CD14-positive monocyte (primary cell): Measurements from ENCODE around the gene MT1E. TPM values are rescaled to one million over a fixed set of nuclear protein-coding genes. Genes with fewer than 3 reads are reported as not detected.

Experiments used
- DNase-seq, 3 donors: peaks; one replicate each; pipeline ENCODE4 v3.0.0-alpha.2; 2011 to 2022
- H2AFZ ChIP-seq: 2 replicates; pipeline ENCODE4 v1.6.0; 2012; ENCODE audit warnings: mild to moderate bottlenecking, low read depth, low read length, inconsistent platforms; ENCODE audit not compliant: insufficient read depth, poor library complexity, severe bottlenecking
- H3K27ac ChIP-seq, 2 donors: 1 replicate in 1 of 2; 2 replicates in 1 of 2; pipeline ENCODE4 v1.5.1; 2012 to 2013; ENCODE audit warnings: low read length in 2 of 2, control low read depth in 1 of 2, inconsistent platforms in 1 of 2, low read depth in 1 of 2, mild to moderate bottlenecking in 1 of 2
- H3K27me3 ChIP-seq, 2 donors: one replicate each; pipeline versions ENCODE4 v1.6.0 to v1.6.1; 2011 to 2013; ENCODE audit warnings: low read length in 2 of 2; ENCODE audit not compliant: control insufficient read depth in 2 of 2, insufficient read depth in 2 of 2
- H3K36me3 ChIP-seq, 2 donors: replicated peaks in 1 of 2; 1 replicate in 1 of 2; 2 replicates in 1 of 2; pipeline versions ENCODE4 v1.5.1 to v1.6.1; 2012 to 2013; ENCODE audit warnings: low read length in 2 of 2, control low read depth in 1 of 2, inconsistent platforms in 1 of 2, mild to moderate bottlenecking in 1 of 2; ENCODE audit not compliant: insufficient read depth in 2 of 2, control insufficient read depth in 1 of 2
- H3K4me1 ChIP-seq, 2 donors: 1 replicate in 1 of 2; 2 replicates in 1 of 2; pipeline versions ENCODE4 v1.5.1 to v1.6.1; 2012 to 2013; ENCODE audit warnings: low read length in 2 of 2, control low read depth in 1 of 2, inconsistent platforms in 1 of 2, mild to moderate bottlenecking in 1 of 2, moderate library complexity in 1 of 2; ENCODE audit not compliant: insufficient read depth in 2 of 2, control insufficient read depth in 1 of 2
- H3K4me2 ChIP-seq: replicated peaks from 2 replicates; pipeline ENCODE3; 2012; ENCODE audit warnings: low read length, moderate library complexity, mild to moderate bottlenecking; ENCODE audit not compliant: poor library complexity, severe bottlenecking; ENCODE audit errors: extremely low read depth
- H3K4me3 ChIP-seq, 3 experiments: fragments of 200-600 bp in 1 of 3; sonication (generic) in 1 of 3; replicated peaks in 1 of 3; 1 replicate in 2 of 3; 2 replicates in 1 of 3; pipeline ENCODE4 v1.5.1; 2011 to 2013; ENCODE audit warnings: low read length in 3 of 3, mild to moderate bottlenecking in 3 of 3, control low read depth in 2 of 3, low read depth in 2 of 3, inconsistent platforms in 1 of 3, moderate library complexity in 1 of 3
- H3K79me2 ChIP-seq: 2 replicates; pipeline ENCODE4 v1.6.0; 2012; ENCODE audit warnings: mild to moderate bottlenecking, control low read depth, inconsistent platforms, low read length, moderate library complexity; ENCODE audit not compliant: insufficient read depth
- H3K9ac ChIP-seq: 2 replicates; pipeline ENCODE4 v1.6.0; 2017; ENCODE audit warnings: low read length, mild to moderate bottlenecking; ENCODE audit not compliant: insufficient read depth, poor library complexity, severe bottlenecking
- H3K9me3 ChIP-seq, 2 donors: replicated peaks in 1 of 2; 1 replicate in 1 of 2; 2 replicates in 1 of 2; pipeline versions ENCODE4 v1.5.1 to v1.6.1; 2012 to 2013; ENCODE audit warnings: low read length in 2 of 2, control low read depth in 1 of 2; ENCODE audit not compliant: control insufficient read depth in 1 of 2, insufficient read depth in 1 of 2
- H4K20me1 ChIP-seq: 2 replicates; pipeline ENCODE4 v1.6.0; 2012; ENCODE audit warnings: mild to moderate bottlenecking, low read length, control low read depth, moderate library complexity; ENCODE audit not compliant: insufficient read depth
- H3K27ac Mint-ChIP-seq, 7 donors: one replicate each; pipeline ENCODE4 v1.8.0; 2020; ENCODE audit warnings: mild to moderate bottlenecking in 7 of 7, mixed read lengths in 7 of 7, moderate library complexity in 6 of 7, inconsistent platforms in 2 of 7
- H3K27me3 Mint-ChIP-seq, 3 donors: one replicate each; pipeline ENCODE4 v1.8.0; 2021 to 2022; ENCODE audit warnings: low read depth in 3 of 3, mild to moderate bottlenecking in 3 of 3, mixed read lengths in 3 of 3, moderate library complexity in 3 of 3, inconsistent platforms in 1 of 3
- H3K36me3 Mint-ChIP-seq, 2 donors: one replicate each; pipeline ENCODE4 v1.8.0; 2020; ENCODE audit warnings: mixed read lengths in 2 of 2, inconsistent platforms in 1 of 2, mild to moderate bottlenecking in 1 of 2
- H3K4me1 Mint-ChIP-seq: one replicate; pipeline ENCODE4 v1.8.0; 2020; ENCODE audit warnings: mild to moderate bottlenecking, mixed read lengths
- H3K4me3 Mint-ChIP-seq, 2 donors: one replicate each; pipeline ENCODE4 v1.8.0; 2020; ENCODE audit warnings: mild to moderate bottlenecking in 2 of 2, mixed read lengths in 2 of 2, moderate library complexity in 1 of 2
- H3K9me3 Mint-ChIP-seq, 7 donors: one replicate each; pipeline ENCODE4 v1.8.0; 2020 to 2022; ENCODE audit warnings: mixed read lengths in 7 of 7, mild to moderate bottlenecking in 6 of 7, moderate library complexity in 6 of 7, inconsistent platforms in 2 of 7
- WGBS: methylation state at CpG from one replicate; pipeline ENCODE4 v1.1.5; 2013; ENCODE audit warnings: missing lambda C conversion rate; ENCODE audit not compliant: insufficient coverage; 5-methylcytosine and 5-hydroxymethylcytosine counted together
- intact Hi-C, 2 donors: fragments of 100-400 bp; cut with micrococcal nuclease; formaldehyde crosslinking; loops; one replicate each; pipeline versions ENCODE4 v1.15.0 to v1.15.1; 2023
- polyA plus RNA-seq, 3 donors: library from polyadenylated mRNA; depleted of rRNA in 1 of 3; unstranded in 2 of 3; stranded (reverse) in 1 of 3; fragments of 300-500 nt in 2 of 3; fragments of >200 nt in 1 of 3; fragmentation: Illumina TruSeq in 2 of 3; gene quantifications; 1 replicate in 2 of 3; 2 replicates in 1 of 3; pipeline ENCODE4 v1.2.3, GENCODE V29; 2012 to 2021
- TF ChIP-seq, protein P1 (sequence below): fragments of 200-600 bp; IDR thresholded peaks from one replicate; pipeline ENCODE4 v1.8.0; 2022; ENCODE audit warnings: antibody characterized with exemption, mild to moderate bottlenecking

Gene MT1E
- polyA plus RNA-seq, 3 donors = 1.3 to 4.3 (median 4.0) TPM

DNA sequence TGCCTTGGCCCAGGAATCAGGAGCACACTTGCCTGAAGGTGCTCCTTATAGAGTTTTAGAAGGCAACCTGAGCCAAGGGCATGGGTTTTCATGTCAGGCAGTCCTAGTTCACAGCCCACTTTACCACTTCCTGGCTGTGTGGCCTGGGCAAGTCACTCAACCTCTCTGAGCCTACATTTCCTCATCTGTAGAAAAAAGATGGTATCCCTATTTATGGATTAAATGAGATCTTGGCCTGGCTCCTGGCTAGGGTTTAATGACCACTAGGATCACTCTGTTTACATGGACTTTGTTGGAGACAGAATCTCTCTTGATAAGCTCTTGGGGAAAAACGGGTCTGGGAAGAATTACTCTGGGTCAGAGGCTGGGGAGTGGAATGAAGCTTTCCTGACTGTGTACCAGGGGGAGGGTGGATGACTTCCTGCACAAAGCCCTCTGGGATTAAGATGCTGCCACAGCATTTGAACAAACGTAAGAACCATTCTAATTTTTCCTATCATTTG, 14.9 kb upstream of the MT1E start:
- Histone ChIP-seq H3K9me3 (no peaks in the 10 kb centered on the region), H3K4me1 (peaks cover 34 to 41% of the 10 kb centered on the region in 2 donors), H3K79me2 (no peaks in the 10 kb centered on the region), H3K36me3 (no peaks in the 10 kb centered on the region), H3K4me3 (peak overlapping the region in 1 of 3 experiments; percentile 97), H3K4me2 (peak overlapping the region; percentile 87), H3K27ac (peak overlapping the region; percentile 81 to 93), H2AFZ (peak overlapping the region; percentile 61), H3K9ac (no peak overlapping the region), H4K20me1 (no peaks in the 10 kb centered on the region), H3K27me3 (peaks cover 0 to 3% of the 10 kb centered on the region in 2 donors)
- peaks cover 43% of the 10 kb centered on the region for H3K4me1 Mint-ChIP-seq
- H3K27ac Mint-ChIP-seq = peak overlapping the region; percentile 87 to 96 (median 94)
- no peaks in the 10 kb centered on the region for H3K36me3 Mint-ChIP-seq
- 94% methylated on average over 2 of the region's 2 CpGs for WGBS
- peak overlapping the region in 1 of 2 donors; percentile 87 for H3K4me3 Mint-ChIP-seq
- peaks cover 0 to 3% (median 0%) of the 10 kb centered on the region in 7 donors for H3K9me3 Mint-ChIP-seq
- H3K27me3 Mint-ChIP-seq = peaks cover 5 to 7% (median 5%) of the 10 kb centered on the region in 3 donors
- DNase-seq = peak in 1 of 3 donors; percentile 12
- TF ChIP-seq, protein P1, sequence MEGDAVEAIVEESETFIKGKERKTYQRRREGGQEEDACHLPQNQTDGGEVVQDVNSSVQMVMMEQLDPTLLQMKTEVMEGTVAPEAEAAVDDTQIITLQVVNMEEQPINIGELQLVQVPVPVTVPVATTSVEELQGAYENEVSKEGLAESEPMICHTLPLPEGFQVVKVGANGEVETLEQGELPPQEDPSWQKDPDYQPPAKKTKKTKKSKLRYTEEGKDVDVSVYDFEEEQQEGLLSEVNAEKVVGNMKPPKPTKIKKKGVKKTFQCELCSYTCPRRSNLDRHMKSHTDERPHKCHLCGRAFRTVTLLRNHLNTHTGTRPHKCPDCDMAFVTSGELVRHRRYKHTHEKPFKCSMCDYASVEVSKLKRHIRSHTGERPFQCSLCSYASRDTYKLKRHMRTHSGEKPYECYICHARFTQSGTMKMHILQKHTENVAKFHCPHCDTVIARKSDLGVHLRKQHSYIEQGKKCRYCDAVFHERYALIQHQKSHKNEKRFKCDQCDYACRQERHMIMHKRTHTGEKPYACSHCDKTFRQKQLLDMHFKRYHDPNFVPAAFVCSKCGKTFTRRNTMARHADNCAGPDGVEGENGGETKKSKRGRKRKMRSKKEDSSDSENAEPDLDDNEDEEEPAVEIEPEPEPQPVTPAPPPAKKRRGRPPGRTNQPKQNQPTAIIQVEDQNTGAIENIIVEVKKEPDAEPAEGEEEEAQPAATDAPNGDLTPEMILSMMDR = no peak
- intact Hi-C loops = no loop called here

DNA sequence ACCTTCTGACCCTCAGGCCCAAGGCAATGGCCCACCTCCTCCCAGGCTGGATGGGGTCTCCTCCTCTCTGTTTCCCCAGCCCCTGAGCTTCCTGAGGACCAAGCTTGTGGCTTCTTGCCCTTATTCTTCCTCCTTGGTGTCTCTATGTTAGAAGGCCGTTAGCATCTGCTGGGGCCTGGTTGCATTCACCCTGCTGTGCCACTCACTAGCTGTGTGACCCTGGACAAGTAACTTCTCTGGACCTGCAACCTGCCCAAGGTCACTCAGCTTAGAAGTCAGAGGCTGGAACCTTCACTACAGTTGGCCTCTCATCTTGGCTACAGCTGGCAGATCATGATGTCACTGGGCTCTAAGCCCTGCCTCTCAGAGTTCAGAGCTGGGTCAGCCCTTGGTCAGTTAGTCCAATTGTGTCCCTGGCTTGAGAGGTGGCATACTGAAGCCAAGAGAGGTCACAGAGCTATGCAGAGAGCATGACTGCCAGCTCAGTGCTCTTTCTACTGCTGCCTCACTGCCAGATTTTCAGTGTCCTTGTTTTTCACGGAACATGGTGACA, 14.2 kb upstream of the MT1E start:
- H3K4me2 ChIP-seq = no peak overlapping the region
- H3K4me3 ChIP-seq = no peak overlapping the region
- no peaks in the 10 kb centered on the region for H3K9me3 ChIP-seq
- H3K4me3 Mint-ChIP-seq = no peak overlapping the region
- H3K36me3 ChIP-seq = no peaks in the 10 kb centered on the region
- H3K36me3 Mint-ChIP-seq = no peaks in the 10 kb centered on the region
- H4K20me1 ChIP-seq = no peaks in the 10 kb centered on the region
- H3K9me3 Mint-ChIP-seq = peaks cover 0 to 3% (median 0%) of the 10 kb centered on the region in 7 donors
- DNase-seq = no peak
- H3K4me1 ChIP-seq = peaks cover 34 to 41% of the 10 kb centered on the region in 2 donors
- peak overlapping the region in 6 of 7 donors; percentile 11 to 95 (median 85) for H3K27ac Mint-ChIP-seq
- no peaks in the 10 kb centered on the region for H3K79me2 ChIP-seq
- H3K27me3 Mint-ChIP-seq = peaks cover 8 to 10% (median 9%) of the 10 kb centered on the region in 3 donors
- TF ChIP-seq, protein P1 = no peak
- no peak overlapping the region for H3K9ac ChIP-seq
- intact Hi-C loops = no loop called here
- H3K27ac ChIP-seq = peak overlapping the region in 1 of 2 donors; percentile 93
- H2AFZ ChIP-seq = no peak overlapping the region
- peaks cover 0 to 8% of the 10 kb centered on the region in 2 donors for H3K27me3 ChIP-seq
- 71% methylated on average over 1 of the region's 2 CpGs for WGBS
- H3K4me1 Mint-ChIP-seq = peaks cover 43% of the 10 kb centered on the region
